Hematopoietic multipotent progenitor cell treated with erythropoietin and hydrocortisone succinate and interleukin-3 and kit ligand, for 6 days (in vitro differentiated cells): ENCODE measurements around the gene OGN.

Source experiments
- DNase-seq: peaks from one replicate; pipeline ENCODE4 v3.0.0-alpha.2; 2015

Gene OGN

DNA sequence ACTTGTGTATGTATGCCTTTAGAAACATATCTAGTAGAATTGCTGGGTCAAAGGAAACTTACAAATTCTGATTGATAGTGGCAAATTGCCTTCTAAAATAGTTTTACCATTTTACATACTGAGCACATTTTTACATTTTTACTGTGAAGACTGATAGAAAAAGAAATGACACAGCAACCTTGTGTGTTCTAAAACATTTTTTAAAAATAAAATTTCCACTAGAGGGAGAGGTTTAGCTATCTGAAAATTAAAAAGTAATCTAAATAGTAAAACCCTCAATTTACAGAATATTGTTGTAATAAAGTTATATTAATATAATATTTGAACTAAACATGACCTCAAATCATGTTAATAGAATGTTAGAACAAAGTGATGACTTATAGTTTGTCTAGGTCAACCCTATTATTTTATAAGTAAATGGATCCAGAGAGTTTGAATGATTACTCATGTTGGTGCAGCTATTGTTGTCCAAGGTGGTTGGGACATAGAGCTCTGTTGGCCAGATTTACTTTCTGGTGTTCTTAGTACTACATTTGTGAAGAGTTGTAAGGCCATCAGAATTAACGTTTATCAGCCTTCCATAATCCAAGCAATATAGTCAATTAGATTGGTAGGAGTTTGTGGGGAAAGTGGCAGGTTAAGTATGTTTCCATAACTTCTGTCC lies 61.4 kb downstream of the OGN start:
- DNase-seq = no peak

DNA sequence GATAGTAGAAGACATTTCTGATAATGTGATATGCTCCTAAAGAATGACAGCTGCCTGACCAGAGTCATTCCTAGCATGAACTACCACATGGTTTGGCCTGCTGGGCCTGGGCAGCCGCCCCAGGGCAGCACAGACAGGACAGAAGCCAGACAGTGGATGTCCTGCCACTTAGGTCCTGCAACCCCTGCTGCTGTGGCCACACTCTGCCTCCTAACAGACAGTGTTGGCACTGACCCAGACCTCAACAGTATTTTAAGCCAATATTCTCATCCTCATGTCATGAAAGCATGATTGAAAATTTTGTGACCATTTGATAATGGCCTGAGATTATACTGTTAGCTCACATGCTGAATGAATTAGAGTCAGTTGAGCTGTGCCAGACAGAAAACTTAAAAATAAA lies 62.8 kb downstream of the OGN start:
- no peak for DNase-seq

DNA sequence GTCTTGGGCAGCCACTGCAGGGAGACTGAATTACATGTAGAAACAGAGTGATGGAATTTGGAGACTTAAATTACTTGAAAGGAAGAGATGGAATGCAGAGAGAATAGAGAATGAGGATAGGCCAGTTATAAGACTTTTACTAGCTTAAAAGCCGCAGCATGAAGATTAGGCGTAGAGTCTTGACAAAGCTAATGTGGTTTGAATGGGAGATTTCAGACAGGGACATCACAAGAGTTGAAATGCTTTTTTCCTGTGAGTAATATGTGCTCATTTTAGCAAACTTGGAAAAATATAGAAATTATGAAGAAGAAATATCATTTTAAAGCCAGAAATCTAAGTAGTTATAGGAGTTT lies 71.1 kb downstream of the OGN start:
- no peak for DNase-seq
